Activated T-helper 2 cell treated with anti-CD3 and anti-CD28 coated beads, Interferon-gamma antibody, Interleukin-2, Interleukin-4, amounts not matched to agents 10 μg/mL and 5 μg/mL and 100 μg/mL, durations not matched to agents 14 hours and 24 hours and 36 hours (primary cell): ENCODE results near the gene CACNA1D. TPM values are rescaled to one million over a fixed set of nuclear protein-coding genes. Genes with fewer than 3 reads are reported as not detected.

Experiments used
- DNase-seq: peaks from one replicate; pipeline ENCODE4 v3.0.0; 2021; ENCODE audit warnings: low spot score
- H3K27ac Mint-ChIP-seq: one replicate; pipeline ENCODE4 v1.8.0; 2021; ENCODE audit warnings: mixed read lengths
- H3K27me3 Mint-ChIP-seq: one replicate; pipeline ENCODE4 v1.8.0; 2021; ENCODE audit warnings: low read depth, mixed read lengths
- H3K36me3 Mint-ChIP-seq: one replicate; pipeline ENCODE4 v1.8.0; 2021; ENCODE audit warnings: low read depth, mixed read lengths
- H3K4me1 Mint-ChIP-seq: one replicate; pipeline ENCODE4 v1.8.0; 2021; ENCODE audit warnings: low read depth, mixed read lengths
- H3K4me3 Mint-ChIP-seq: one replicate; pipeline ENCODE4 v1.8.0; 2021; ENCODE audit warnings: low read depth, mild to moderate bottlenecking, moderate library complexity, mixed read lengths
- H3K9me3 Mint-ChIP-seq: one replicate; pipeline ENCODE4 v1.8.0; 2021; ENCODE audit warnings: mixed read lengths
- intact Hi-C: fragments of 100-400 bp; cut with micrococcal nuclease; formaldehyde crosslinking; loops from one replicate; pipeline ENCODE4 v1.15.1; 2023
- total RNA-seq: library from RNA; stranded (reverse); gene quantifications from 2 replicates; pipeline ENCODE4 v1.2.3, GENCODE V29; 2022

The CACNA1D gene
- total RNA-seq, 1 donor from 2014 or later = 9.3 TPM

GRCh38 chr3:53705024-53705745 is 210.8 kb downstream of the CACNA1D start:
- Mint-ChIP-seq H3K4me1 (peaks cover 43% of the 10 kb centered on the region), H3K36me3 (no peaks in the 10 kb centered on the region), H3K27ac (peak overlapping the region; percentile 77), H3K9me3 (no peaks in the 10 kb centered on the region), H3K27me3 (no peaks in the 10 kb centered on the region), H3K4me3 (no peak overlapping the region)
- no peak for DNase-seq
- intact Hi-C loops = loop anchor here (5.0 kb wide), 1 partner anchor 53 kb away; no protein-coding TSS in a partner anchor

- intact Hi-C loops = loop anchor here (5.0 kb wide), 1 partner anchor 53 kb away; no protein-coding TSS in a partner anchor
- Mint-ChIP-seq H3K27me3 (no peaks in the 10 kb centered on the region), H3K4me3 (no peak overlapping the region), H3K36me3 (no peaks in the 10 kb centered on the region), H3K27ac (peak overlapping the region; percentile 70), H3K4me1 (peaks cover 44% of the 10 kb centered on the region), H3K9me3 (no peaks in the 10 kb centered on the region)
- peak; percentile 34 for DNase-seq
These were observed 211.4 kb downstream of the CACNA1D start for GRCh38 chr3:53705774-53706173.

- H3K4me1 Mint-ChIP-seq = peaks cover 55% of the 10 kb centered on the region
These were observed 212.8 kb downstream of the CACNA1D start for GRCh38 chr3:53707222-53707621.

GRCh38 chr3:53708001-53708621 is 213.7 kb downstream of the CACNA1D start:
- Mint-ChIP-seq H3K4me1 (peaks cover 58% of the 10 kb centered on the region), H3K27me3 (no peaks in the 10 kb centered on the region), H3K36me3 (no peaks in the 10 kb centered on the region), H3K27ac (no peak overlapping the region), H3K4me3 (no peak overlapping the region), H3K9me3 (no peaks in the 10 kb centered on the region)
- peak; percentile 4 for DNase-seq
- intact Hi-C loops = loop anchor here (5.0 kb wide), 1 partner anchor 56 kb away; no protein-coding TSS in a partner anchor

More at GRCh38 chr3:53707222-53707621, 212.8 kb downstream of the CACNA1D start:
- no peaks in the 10 kb centered on the region for H3K36me3 Mint-ChIP-seq
- H3K27ac Mint-ChIP-seq = no peak overlapping the region
- H3K9me3 Mint-ChIP-seq = no peaks in the 10 kb centered on the region
- intact Hi-C loops = loop anchor here (5.0 kb wide), 1 partner anchor 55 kb away; no protein-coding TSS in a partner anchor
- DNase-seq = peak; percentile 6
- H3K4me3 Mint-ChIP-seq = no peak overlapping the region
- H3K27me3 Mint-ChIP-seq = no peaks in the 10 kb centered on the region

GRCh38 chr3:53709256-53709655 is 214.8 kb downstream of the CACNA1D start:
- H3K27ac Mint-ChIP-seq = no peak overlapping the region
- H3K4me3 Mint-ChIP-seq = no peak overlapping the region
- H3K27me3 Mint-ChIP-seq = no peaks in the 10 kb centered on the region
- no peaks in the 10 kb centered on the region for H3K36me3 Mint-ChIP-seq
- intact Hi-C loops = loop anchor here (5.0 kb wide), 1 partner anchor 57 kb away; no protein-coding TSS in a partner anchor
- no peak for DNase-seq
- peaks cover 55% of the 10 kb centered on the region for H3K4me1 Mint-ChIP-seq
- no peaks in the 10 kb centered on the region for H3K9me3 Mint-ChIP-seq

- H3K9me3 Mint-ChIP-seq = no peaks in the 10 kb centered on the region
- peak overlapping the region; percentile 43 for H3K27ac Mint-ChIP-seq
- no peak overlapping the region for H3K4me3 Mint-ChIP-seq
- H3K4me1 Mint-ChIP-seq = peaks cover 49% of the 10 kb centered on the region
- H3K36me3 Mint-ChIP-seq = no peaks in the 10 kb centered on the region
- intact Hi-C loops = loop anchor here (1.0 to 5.0 kb wide), 3 partner anchors 33 to 335 kb away; no protein-coding TSS in a partner anchor
- H3K27me3 Mint-ChIP-seq = no peaks in the 10 kb centered on the region
- peak; percentile 62 for DNase-seq
These were observed 215.7 kb downstream of the CACNA1D start for GRCh38 chr3:53709860-53710674.

GRCh38 chr3:53711387-53711786 is 217.0 kb downstream of the CACNA1D start:
- peak overlapping the region; percentile 74 for H3K27ac Mint-ChIP-seq
- H3K36me3 Mint-ChIP-seq = no peaks in the 10 kb centered on the region
- H3K4me1 Mint-ChIP-seq = peaks cover 50% of the 10 kb centered on the region
- no peak overlapping the region for H3K4me3 Mint-ChIP-seq
- intact Hi-C loops = loop anchor here (5.0 kb wide), 1 partner anchor 34 kb away; no protein-coding TSS in a partner anchor
- DNase-seq = no peak
- H3K27me3 Mint-ChIP-seq = no peaks in the 10 kb centered on the region
- H3K9me3 Mint-ChIP-seq = no peaks in the 10 kb centered on the region

GRCh38 chr3:53712817-53713388 is 218.5 kb downstream of the CACNA1D start:
- Mint-ChIP-seq H3K27me3 (no peaks in the 10 kb centered on the region), H3K4me3 (no peak overlapping the region), H3K9me3 (no peaks in the 10 kb centered on the region), H3K36me3 (no peaks in the 10 kb centered on the region), H3K4me1 (peaks cover 58% of the 10 kb centered on the region), H3K27ac (peak overlapping the region; percentile 74)
- intact Hi-C loops = loop anchor here (1.0 to 5.0 kb wide), 2 partner anchors 36 to 40 kb away; no protein-coding TSS in a partner anchor
- DNase-seq = no peak

GRCh38 chr3:53713626-53714025 is 219.2 kb downstream of the CACNA1D start:
- no peak for DNase-seq
- Mint-ChIP-seq H3K36me3 (no peaks in the 10 kb centered on the region), H3K9me3 (no peaks in the 10 kb centered on the region), H3K27ac (peak overlapping the region; percentile 38), H3K4me3 (no peak overlapping the region), H3K27me3 (no peaks in the 10 kb centered on the region), H3K4me1 (peaks cover 58% of the 10 kb centered on the region)
- intact Hi-C loops = loop anchor here (1.0 to 5.0 kb wide), 2 partner anchors 36 to 40 kb away; no protein-coding TSS in a partner anchor

- H3K27me3 Mint-ChIP-seq = peaks cover 3% of the 10 kb centered on the region
- H3K4me3 Mint-ChIP-seq = no peak overlapping the region
- peak overlapping the region; percentile 74 for H3K27ac Mint-ChIP-seq
- peaks cover 48% of the 10 kb centered on the region for H3K4me1 Mint-ChIP-seq
- intact Hi-C loops = loop anchor here (5.0 kb wide), 1 partner anchor 159 kb away; no protein-coding TSS in a partner anchor
- no peaks in the 10 kb centered on the region for H3K9me3 Mint-ChIP-seq
- no peaks in the 10 kb centered on the region for H3K36me3 Mint-ChIP-seq
- no peak for DNase-seq
These were observed 221.5 kb downstream of the CACNA1D start for GRCh38 chr3:53715815-53716483.

GRCh38 chr3:53716998-53717397 is 222.6 kb downstream of the CACNA1D start:
- Mint-ChIP-seq H3K27ac (no peak overlapping the region), H3K4me1 (peaks cover 51% of the 10 kb centered on the region), H3K4me3 (no peak overlapping the region), H3K36me3 (no peaks in the 10 kb centered on the region), H3K27me3 (peaks cover 3% of the 10 kb centered on the region), H3K9me3 (no peaks in the 10 kb centered on the region)
- no peak for DNase-seq
- intact Hi-C loops = loop anchor here (5.0 kb wide), 1 partner anchor 160 kb away; no protein-coding TSS in a partner anchor
